ENCODE measurements around the gene GRIP2. TPM values are rescaled to one million over a fixed set of nuclear protein-coding genes. Genes with fewer than 3 reads are reported as not detected.
A peak's percentile ranks its signal among the peaks of the same experiment; 100 is the strongest.

Gene GRIP2
- total RNA-seq, 1 experiment from 2014 or later: 0.43 TPM

DNA sequence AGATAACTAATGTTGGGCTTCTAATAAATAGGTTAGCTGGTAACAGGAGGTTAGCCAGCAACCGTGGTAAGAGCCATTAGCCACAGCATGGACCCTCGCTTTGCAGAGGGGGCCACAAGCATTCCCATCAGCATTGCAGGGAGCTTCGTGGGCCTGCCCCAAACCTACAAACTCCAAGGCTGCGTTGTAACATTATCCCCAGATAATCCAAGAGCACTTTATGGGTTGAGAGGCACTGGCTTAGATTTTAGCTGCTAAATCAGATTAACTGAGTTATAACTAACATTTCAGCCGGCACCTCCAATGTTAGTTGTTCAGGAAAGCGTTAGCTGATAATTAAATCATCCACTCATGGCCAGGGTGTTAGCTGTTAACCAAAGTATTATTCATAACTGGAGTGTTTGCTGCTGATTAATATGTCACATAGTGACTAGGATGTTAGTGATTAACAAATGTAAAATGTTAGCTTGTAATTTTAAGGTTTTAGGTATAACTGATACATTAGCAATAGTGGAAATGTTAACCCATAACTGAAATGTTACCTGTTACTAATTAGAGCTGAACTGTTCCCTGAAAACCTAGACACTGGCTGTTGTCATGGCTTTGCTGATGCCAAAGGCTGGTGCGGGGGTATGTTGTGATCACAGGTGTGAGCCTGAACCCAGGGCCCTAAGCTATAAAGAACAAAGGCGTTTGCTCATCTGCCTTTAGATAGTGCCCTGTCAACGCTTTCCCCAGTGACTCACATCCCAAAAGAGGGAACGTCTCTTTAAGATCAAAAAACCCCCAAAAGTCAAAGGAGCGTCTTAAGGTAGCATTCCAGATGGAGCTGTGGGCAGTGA, 81.5 kb downstream of the GRIP2 start:
- Histone ChIP-seq H3K27me3 (replicated peaks; ENCODE audit: insufficient read depth, low read depth, low read length, poor library complexity) (no peaks in the 10 kb centered on the region), H3K36me3 (ENCODE audit: insufficient read depth, low read length, poor library complexity, severe bottlenecking) (peaks cover 11% of the 10 kb centered on the region), H3K9me3 (ENCODE audit: low read depth, low read length, poor library complexity, severe bottlenecking) (no peaks in the 10 kb centered on the region), H3K4me1 (ENCODE audit: insufficient read depth, low read length, poor library complexity, severe bottlenecking) (peaks cover 15% of the 10 kb centered on the region), H3K4me3 (ENCODE audit: low read depth, low read length, poor library complexity, severe bottlenecking) (no peak overlapping the region), H3K27ac (ENCODE audit: low read depth, low read length, poor library complexity, severe bottlenecking) (peak overlapping the region; percentile 27)
- ChIA-PET POLR2A (ENCODE audit: low non-redundant PET) (no interaction called here), CTCF (interaction anchor here (0.6 kb wide), 2 partner anchors 129 to 142 kb away, joined by 4 to 8 read pairs; no protein-coding TSS in a partner anchor)
- intact Hi-C loops (cut with micrococcal nuclease; ENCODE audit: unreplicated experiment): no loop called here
- BruUV-seq (replicated peaks): no TSS peak
- no peak for DNase-seq (ENCODE audit: low spot score)
- TF ChIP-seq EZH2 (IDR thresholded peaks at IDR 0.05; ENCODE audit: borderline replicate concordance, low read depth, low read length, poor library complexity, severe bottlenecking): no peak
- TF ChIP-seq, protein P1, sequence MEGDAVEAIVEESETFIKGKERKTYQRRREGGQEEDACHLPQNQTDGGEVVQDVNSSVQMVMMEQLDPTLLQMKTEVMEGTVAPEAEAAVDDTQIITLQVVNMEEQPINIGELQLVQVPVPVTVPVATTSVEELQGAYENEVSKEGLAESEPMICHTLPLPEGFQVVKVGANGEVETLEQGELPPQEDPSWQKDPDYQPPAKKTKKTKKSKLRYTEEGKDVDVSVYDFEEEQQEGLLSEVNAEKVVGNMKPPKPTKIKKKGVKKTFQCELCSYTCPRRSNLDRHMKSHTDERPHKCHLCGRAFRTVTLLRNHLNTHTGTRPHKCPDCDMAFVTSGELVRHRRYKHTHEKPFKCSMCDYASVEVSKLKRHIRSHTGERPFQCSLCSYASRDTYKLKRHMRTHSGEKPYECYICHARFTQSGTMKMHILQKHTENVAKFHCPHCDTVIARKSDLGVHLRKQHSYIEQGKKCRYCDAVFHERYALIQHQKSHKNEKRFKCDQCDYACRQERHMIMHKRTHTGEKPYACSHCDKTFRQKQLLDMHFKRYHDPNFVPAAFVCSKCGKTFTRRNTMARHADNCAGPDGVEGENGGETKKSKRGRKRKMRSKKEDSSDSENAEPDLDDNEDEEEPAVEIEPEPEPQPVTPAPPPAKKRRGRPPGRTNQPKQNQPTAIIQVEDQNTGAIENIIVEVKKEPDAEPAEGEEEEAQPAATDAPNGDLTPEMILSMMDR (conservative IDR thresholded peaks at IDR 0.05; ENCODE audit: low read depth, low read length): no peak

DNA sequence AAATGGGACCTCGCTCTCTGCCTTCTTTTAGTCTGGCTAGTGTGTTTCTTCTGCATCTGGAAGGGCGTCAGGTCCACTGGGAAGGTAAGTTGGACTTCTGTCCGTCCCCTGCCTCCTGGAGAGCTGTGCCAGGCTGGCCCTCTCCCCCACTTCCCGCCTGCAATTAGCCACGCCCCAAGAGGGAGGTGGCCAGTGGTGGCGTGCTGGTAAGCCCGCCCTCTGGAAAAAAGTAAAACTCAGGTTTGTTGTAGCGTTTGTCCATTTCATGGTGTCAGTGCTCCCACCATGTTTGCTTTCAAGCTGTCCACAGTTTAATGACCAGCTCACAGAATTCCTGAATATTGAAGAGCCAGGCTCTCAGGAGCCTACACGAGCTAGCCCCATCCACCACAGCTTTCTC, 82.1 kb downstream of the GRIP2 start:
- H3K27me3 ChIP-seq (replicated peaks; ENCODE audit: insufficient read depth, low read depth, low read length, poor library complexity): no peaks in the 10 kb centered on the region
- peaks cover 22% of the 10 kb centered on the region for H3K4me1 ChIP-seq (ENCODE audit: insufficient read depth, low read length, poor library complexity, severe bottlenecking)
- BruUV-seq (replicated peaks): no TSS peak
- ChIA-PET POLR2A (ENCODE audit: low non-redundant PET) (no interaction called here), CTCF (no interaction called here)
- intact Hi-C loops (cut with micrococcal nuclease; ENCODE audit: unreplicated experiment): no loop called here
- TF ChIP-seq EZH2 (IDR thresholded peaks at IDR 0.05; ENCODE audit: borderline replicate concordance, low read depth, low read length, poor library complexity, severe bottlenecking): no peak
- TF ChIP-seq, protein P1 (conservative IDR thresholded peaks at IDR 0.05; ENCODE audit: low read depth, low read length): no peak
- peaks cover 4% of the 10 kb centered on the region for H3K36me3 ChIP-seq (ENCODE audit: insufficient read depth, low read length, poor library complexity, severe bottlenecking)
- no peak for DNase-seq (ENCODE audit: low spot score)
- H3K9me3 ChIP-seq (ENCODE audit: low read depth, low read length, poor library complexity, severe bottlenecking): no peaks in the 10 kb centered on the region
- peak overlapping the region; percentile 27 for H3K27ac ChIP-seq (ENCODE audit: low read depth, low read length, poor library complexity, severe bottlenecking)
- no peak overlapping the region for H3K4me3 ChIP-seq (ENCODE audit: low read depth, low read length, poor library complexity, severe bottlenecking)

DNA sequence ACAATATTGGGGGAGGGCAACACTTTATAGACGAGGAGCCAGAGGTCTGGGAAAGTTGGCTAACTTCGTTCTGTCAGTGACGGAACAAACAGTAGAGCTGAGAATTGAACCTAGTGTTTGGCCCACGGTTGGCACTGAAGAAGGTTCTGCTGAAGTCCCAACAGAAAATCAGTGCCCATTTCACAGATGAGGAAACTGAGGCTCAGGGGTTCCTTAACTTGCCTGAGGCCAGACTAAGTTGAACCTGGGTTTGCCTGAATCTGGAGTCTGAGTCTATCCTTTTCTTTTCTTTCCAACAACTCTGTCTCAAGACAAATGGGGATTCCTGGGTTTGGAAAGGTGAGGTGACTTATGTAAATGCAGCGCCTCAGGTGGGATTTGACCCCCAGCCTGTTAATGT, 82.7 kb downstream of the GRIP2 start:
- Histone ChIP-seq H3K36me3 (ENCODE audit: insufficient read depth, low read length, poor library complexity, severe bottlenecking) (peaks cover 3% of the 10 kb centered on the region), H3K4me3 (ENCODE audit: low read depth, low read length, poor library complexity, severe bottlenecking) (no peak overlapping the region), H3K9me3 (ENCODE audit: low read depth, low read length, poor library complexity, severe bottlenecking) (no peaks in the 10 kb centered on the region), H3K27ac (ENCODE audit: low read depth, low read length, poor library complexity, severe bottlenecking) (no peak overlapping the region), H3K4me1 (ENCODE audit: insufficient read depth, low read length, poor library complexity, severe bottlenecking) (peaks cover 27% of the 10 kb centered on the region), H3K27me3 (replicated peaks; ENCODE audit: insufficient read depth, low read depth, low read length, poor library complexity) (no peaks in the 10 kb centered on the region)
- intact Hi-C loops (cut with micrococcal nuclease; ENCODE audit: unreplicated experiment): no loop called here
- no peak for DNase-seq (ENCODE audit: low spot score)
- TF ChIP-seq EZH2 (IDR thresholded peaks at IDR 0.05; ENCODE audit: borderline replicate concordance, low read depth, low read length, poor library complexity, severe bottlenecking): no peak
- TF ChIP-seq, protein P1 (conservative IDR thresholded peaks at IDR 0.05; ENCODE audit: low read depth, low read length): no peak
- ChIA-PET POLR2A (ENCODE audit: low non-redundant PET) (no interaction called here), CTCF (no interaction called here)
- no TSS peak for BruUV-seq (replicated peaks)
